ENCODE data around the gene H3-3A.

Gene H3-3A

DNA sequence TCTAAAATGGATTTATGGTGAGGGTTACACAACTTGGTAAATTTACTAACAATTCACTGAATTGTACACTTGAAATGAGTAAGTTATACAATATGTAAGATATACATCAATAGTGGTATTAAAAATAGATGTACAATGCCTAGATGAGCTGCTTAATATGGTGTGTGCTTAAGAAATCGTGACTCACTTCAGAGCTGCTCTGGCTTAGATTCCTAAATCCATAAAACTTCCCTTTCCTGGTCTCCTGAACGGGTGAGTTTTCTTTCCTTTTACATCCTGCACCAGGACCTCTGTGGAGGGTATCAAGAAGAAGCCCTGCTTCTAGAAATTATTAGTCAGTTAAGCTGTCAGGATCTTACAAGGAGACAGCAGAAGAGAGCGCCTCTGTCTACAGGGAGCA, 30.4 kb downstream of the H3-3A start:
- TF ChIP-seq, protein P1, sequence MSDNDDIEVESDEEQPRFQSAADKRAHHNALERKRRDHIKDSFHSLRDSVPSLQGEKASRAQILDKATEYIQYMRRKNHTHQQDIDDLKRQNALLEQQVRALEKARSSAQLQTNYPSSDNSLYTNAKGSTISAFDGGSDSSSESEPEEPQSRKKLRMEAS (IDR thresholded peaks at IDR 0.05; ENCODE audit: low read depth, low read length): no peak
- TF ChIP-seq MYC (IDR thresholded peaks at IDR 0.05; ENCODE audit: low read depth, low read length): no peak
- TF ChIP-seq, protein P2, sequence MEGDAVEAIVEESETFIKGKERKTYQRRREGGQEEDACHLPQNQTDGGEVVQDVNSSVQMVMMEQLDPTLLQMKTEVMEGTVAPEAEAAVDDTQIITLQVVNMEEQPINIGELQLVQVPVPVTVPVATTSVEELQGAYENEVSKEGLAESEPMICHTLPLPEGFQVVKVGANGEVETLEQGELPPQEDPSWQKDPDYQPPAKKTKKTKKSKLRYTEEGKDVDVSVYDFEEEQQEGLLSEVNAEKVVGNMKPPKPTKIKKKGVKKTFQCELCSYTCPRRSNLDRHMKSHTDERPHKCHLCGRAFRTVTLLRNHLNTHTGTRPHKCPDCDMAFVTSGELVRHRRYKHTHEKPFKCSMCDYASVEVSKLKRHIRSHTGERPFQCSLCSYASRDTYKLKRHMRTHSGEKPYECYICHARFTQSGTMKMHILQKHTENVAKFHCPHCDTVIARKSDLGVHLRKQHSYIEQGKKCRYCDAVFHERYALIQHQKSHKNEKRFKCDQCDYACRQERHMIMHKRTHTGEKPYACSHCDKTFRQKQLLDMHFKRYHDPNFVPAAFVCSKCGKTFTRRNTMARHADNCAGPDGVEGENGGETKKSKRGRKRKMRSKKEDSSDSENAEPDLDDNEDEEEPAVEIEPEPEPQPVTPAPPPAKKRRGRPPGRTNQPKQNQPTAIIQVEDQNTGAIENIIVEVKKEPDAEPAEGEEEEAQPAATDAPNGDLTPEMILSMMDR (IDR thresholded peaks at IDR 0.05; ENCODE audit: low read depth, low read length): no peak
- TF ChIP-seq POLR2A (IDR thresholded peaks at IDR 0.05; ENCODE audit: extremely low read depth, insufficient read length): no peak
- H3K4me3 ChIP-seq (ENCODE audit: low read depth, low read length): no peak overlapping the region
- no peak for DNase-seq (ENCODE audit: low read depth)

DNA sequence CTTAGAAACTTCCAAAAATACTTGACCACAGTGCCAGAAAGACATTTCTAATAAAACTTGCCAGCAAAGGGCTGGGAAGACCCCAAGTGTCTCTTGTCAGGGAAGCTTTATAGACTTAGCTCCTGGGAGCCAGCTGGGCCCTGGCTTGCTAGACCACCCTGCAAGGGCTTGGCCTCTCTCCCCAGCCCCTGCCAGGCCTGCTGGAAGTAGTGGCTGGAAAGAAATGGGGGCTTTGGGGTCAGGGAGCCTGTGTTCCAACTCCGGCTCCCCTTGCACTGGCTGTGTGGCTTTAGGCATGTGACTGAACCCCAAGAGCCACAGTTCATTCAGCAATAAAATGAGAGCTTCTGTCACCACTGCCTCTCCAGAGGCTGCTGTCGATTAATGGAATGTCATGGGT, 31.1 kb downstream of the H3-3A start:
- TF ChIP-seq POLR2A (IDR thresholded peaks at IDR 0.05; ENCODE audit: extremely low read depth, insufficient read length) (no peak), MYC (IDR thresholded peaks at IDR 0.05; ENCODE audit: low read depth, low read length) (no peak)
- TF ChIP-seq, protein P2 (IDR thresholded peaks at IDR 0.05; ENCODE audit: low read depth, low read length): no peak
- TF ChIP-seq, protein P1 (IDR thresholded peaks at IDR 0.05; ENCODE audit: low read depth, low read length): no peak
- no peak overlapping the region for H3K4me3 ChIP-seq (ENCODE audit: low read depth, low read length)

DNA sequence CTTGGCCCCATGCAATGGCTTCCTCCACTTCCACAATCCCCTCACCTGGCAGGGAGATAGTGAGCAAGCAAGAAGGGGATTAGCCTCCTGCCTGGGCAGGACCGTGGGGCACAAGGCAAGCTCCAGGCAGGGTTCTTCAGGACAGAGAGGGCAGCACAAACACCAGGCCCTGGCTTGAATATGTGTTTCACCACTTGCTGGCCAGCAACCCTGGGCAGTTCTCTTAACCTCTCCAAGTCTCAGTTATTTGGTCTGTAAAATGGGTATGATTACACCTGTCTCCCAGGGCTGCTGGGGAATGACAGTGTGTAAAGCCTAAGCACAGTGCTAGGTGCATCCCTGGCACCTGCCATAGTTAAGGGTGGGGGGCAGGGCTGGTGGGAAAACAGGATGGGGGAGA, 31.9 kb downstream of the H3-3A start:
- DNase-seq (ENCODE audit: low read depth): no peak
- TF ChIP-seq, protein P2 (IDR thresholded peaks at IDR 0.05; ENCODE audit: low read depth, low read length): no peak
- TF ChIP-seq, protein P1 (IDR thresholded peaks at IDR 0.05; ENCODE audit: low read depth, low read length): no peak
- TF ChIP-seq POLR2A (IDR thresholded peaks at IDR 0.05; ENCODE audit: extremely low read depth, insufficient read length) (no peak), MYC (IDR thresholded peaks at IDR 0.05; ENCODE audit: low read depth, low read length) (no peak)
- H3K4me3 ChIP-seq (ENCODE audit: low read depth, low read length): no peak overlapping the region

More for the DNA sequence above, 31.1 kb downstream of the H3-3A start:
- no peak for DNase-seq (ENCODE audit: low read depth)

DNA sequence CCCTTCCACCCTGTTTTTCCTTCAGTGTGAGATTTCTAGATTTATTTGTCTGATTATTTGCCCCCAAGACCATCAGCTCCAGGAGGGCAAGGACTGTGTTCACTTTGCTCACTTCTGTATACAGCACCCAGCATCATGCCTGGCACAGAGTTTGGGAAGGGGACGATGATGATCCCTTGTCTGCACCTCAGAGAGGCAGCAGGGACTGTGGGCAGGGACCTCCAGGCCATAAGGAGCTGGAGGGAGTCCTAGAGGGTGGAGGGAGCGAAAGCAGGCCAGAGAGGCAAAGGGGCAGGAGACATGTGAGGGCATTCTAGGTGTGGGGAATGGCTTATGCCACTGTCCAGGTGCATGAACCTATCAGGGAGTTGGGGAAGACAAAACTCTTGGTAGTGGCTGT, 32.8 kb downstream of the H3-3A start:
- DNase-seq (ENCODE audit: low read depth): no peak
- TF ChIP-seq POLR2A (IDR thresholded peaks at IDR 0.05; ENCODE audit: extremely low read depth, insufficient read length): no peak
- TF ChIP-seq, protein P2 (IDR thresholded peaks at IDR 0.05; ENCODE audit: low read depth, low read length): no peak
- TF ChIP-seq, protein P1 (IDR thresholded peaks at IDR 0.05; ENCODE audit: low read depth, low read length): no peak
- no peak for TF ChIP-seq MYC (IDR thresholded peaks at IDR 0.05; ENCODE audit: low read depth, low read length)
- no peak overlapping the region for H3K4me3 ChIP-seq (ENCODE audit: low read depth, low read length)

DNA sequence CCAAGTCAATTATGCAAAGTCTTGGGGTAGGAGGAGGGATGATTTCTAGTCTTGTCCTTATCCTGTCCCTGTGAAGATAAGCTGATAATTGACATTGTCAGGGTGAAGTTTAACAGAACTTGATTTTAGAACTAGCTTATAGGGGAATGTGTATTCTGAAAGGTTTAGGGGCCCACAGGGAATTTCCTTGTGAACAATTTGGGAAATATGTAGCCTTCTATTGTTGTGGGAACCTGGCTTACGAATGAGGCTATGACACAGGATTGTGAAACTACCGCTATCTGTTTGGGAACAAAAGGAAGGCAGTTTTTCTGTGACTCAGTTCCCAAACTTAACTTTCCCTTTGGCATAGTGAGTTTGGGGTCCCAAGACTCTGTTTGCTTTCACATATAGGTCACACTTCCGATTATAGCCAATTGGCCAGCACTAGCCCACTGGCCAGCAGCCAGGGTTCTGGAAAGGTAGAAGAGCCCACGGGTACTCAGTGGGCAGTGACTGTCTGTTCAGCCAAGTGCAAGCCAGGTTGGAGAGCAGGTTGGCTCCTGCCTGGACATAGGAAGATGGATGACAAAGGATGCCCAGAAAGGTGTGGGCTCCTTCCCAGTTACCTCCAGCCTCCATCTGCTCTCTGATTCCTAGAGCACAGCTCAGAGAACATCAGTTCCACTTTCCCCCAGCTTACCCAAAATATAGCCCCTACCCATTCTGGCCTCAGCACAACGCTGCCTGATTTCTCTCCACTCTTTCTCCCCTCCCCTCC, 35.5 kb downstream of the H3-3A start:
- DNase-seq (ENCODE audit: low read depth): no peak

More for the DNA sequence above, 35.5 kb downstream of the H3-3A start:
- no peak overlapping the region for H3K4me3 ChIP-seq (ENCODE audit: low read depth, low read length)
- TF ChIP-seq, protein P1 (IDR thresholded peaks at IDR 0.05; ENCODE audit: low read depth, low read length): no peak
- no peak for TF ChIP-seq POLR2A (IDR thresholded peaks at IDR 0.05; ENCODE audit: extremely low read depth, insufficient read length)
- TF ChIP-seq, protein P2 (IDR thresholded peaks at IDR 0.05; ENCODE audit: low read depth, low read length): no peak
- TF ChIP-seq MYC (IDR thresholded peaks at IDR 0.05; ENCODE audit: low read depth, low read length): no peak
